ENCODE measurements around the gene ACTA1. TPM values are rescaled to one million over a fixed set of nuclear protein-coding genes. Genes with fewer than 3 reads are reported as not detected.

Gene ACTA1
- total and polyA plus RNA-seq, 2 of the 8 experiments (the other 6 are each of a cell fraction or from before 2014, with no cell fraction given), result 23.5 to 58.2 TPM

DNA sequence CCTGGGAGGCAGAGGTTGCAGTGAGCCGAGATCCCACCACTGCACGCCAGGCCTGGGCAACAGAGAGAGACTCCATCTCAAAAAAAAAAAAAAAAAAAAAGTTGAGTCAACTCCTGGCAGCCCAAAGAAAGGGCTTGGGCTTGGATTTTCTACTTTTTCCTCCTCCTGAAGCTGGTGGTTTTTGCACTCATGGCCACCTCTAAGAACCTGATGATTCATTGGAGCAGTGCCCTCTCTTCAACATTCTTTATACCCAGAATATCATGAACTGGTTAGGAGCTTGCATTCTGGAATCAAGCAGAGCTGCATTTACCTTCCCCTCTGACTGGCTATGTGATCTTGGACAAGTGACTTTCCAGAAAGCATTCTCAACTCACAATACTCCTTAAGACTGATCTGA, 3.5 kb upstream of the ACTA1 start:
- peaks cover 0 to 10% (median 4%) of the 10 kb centered on the region in 4 experiments; a peak in 5 of 7 replicates for H3K4me1 ChIP-seq (replicated peaks in 1 of 4; ENCODE audit: control insufficient read depth in 3 of 4, insufficient read depth in 4 of 4, low read length in 3 of 4)
- no peak overlapping the region for H3K4me3 ChIP-seq (ENCODE audit: extremely low read depth in 1 of 4, insufficient read depth in 2 of 4, low read depth in 3 of 4, low read length in 4 of 4)
- H3K14ac ChIP-seq (ENCODE audit: insufficient read length), result no peak overlapping the region
- no peak overlapping the region for H3K56ac ChIP-seq (replicated peaks; ENCODE audit: insufficient read length, low read depth, low read length)
- H3K18ac ChIP-seq (ENCODE audit: extremely low read depth, low read length), result no peak overlapping the region
- H3K23me2 ChIP-seq (ENCODE audit: low read depth, low read length), result peaks cover 7% of the 10 kb centered on the region
- no peaks in the 10 kb centered on the region for H3K9me3 ChIP-seq (ENCODE audit: insufficient read depth in 2 of 2, low read depth in 1 of 2, low read length in 1 of 2)
- peaks cover 0 to 5% of the 10 kb centered on the region in 2 experiments for H4K20me1 ChIP-seq (replicated peaks in 1 of 2; ENCODE audit: control insufficient read depth in 1 of 2, insufficient read depth in 2 of 2, low read length in 2 of 2)
- H3K79me2 ChIP-seq (ENCODE audit: control insufficient read depth in 1 of 2, insufficient read depth in 2 of 2, low read length in 2 of 2), result no peaks in the 10 kb centered on the region
- H4K8ac ChIP-seq (ENCODE audit: extremely low read depth, insufficient read depth, low read length), result no peak overlapping the region
- no peak overlapping the region for H2BK120ac ChIP-seq (replicated peaks; ENCODE audit: low read depth, low read length)
- no peak overlapping the region for H2BK12ac ChIP-seq (ENCODE audit: low read depth, low read length)
- no peak for FAIRE-seq
- POLR2A ChIA-PET (ENCODE audit: partially characterized antibody), result interaction anchor here (0.5 to 4.7 kb wide), 5 partner anchors 13 to 166 kb away, joined by 3 to 25 read pairs (median 3); partner anchors contain the start of gene RAB4A
- no peak overlapping the region for H4K5ac ChIP-seq (ENCODE audit: insufficient read length, low read depth, low read length)
- WGBS, 2 experiments (ENCODE audit: extremely low coverage in 1 of 2, insufficient coverage in 1 of 2, insufficient read length in 1 of 2, insufficient replicate concordance in 2 of 2, low coverage in 1 of 2, low lambda C conversion rate in 2 of 2, missing lambda C conversion rate in 1 of 2), result 94% methylated on average over 2 of the region's 2 CpGs; no CpG with 5 or more reads in 1 of the 2 experiments
- H3K27ac ChIP-seq (ENCODE audit: low read depth, low read length), result no peak overlapping the region
- peaks cover 4 to 12% (median 7%) of the 10 kb centered on the region in 4 experiments; a peak in 7 of 8 replicates for H3K36me3 ChIP-seq (ENCODE audit: control insufficient read depth in 2 of 4, insufficient read depth in 4 of 4, low read length in 3 of 4)
- CTCF ChIA-PET (ENCODE audit: partially characterized antibody), result interaction anchor here (0.6 to 3.7 kb wide), 7 partner anchors 7 to 847 kb away, joined by 3 to 8 read pairs (median 3); no protein-coding TSS in a partner anchor
- H3K79me1 ChIP-seq (ENCODE audit: low read depth, low read length), result no peaks in the 10 kb centered on the region; the same call in 1 of the 2 replicates
- H3K4me2 ChIP-seq (ENCODE audit: insufficient read depth in 1 of 2, low read depth in 2 of 2, low read length in 2 of 2), result no peak overlapping the region
- no peak overlapping the region for H2AFZ ChIP-seq (ENCODE audit: low read length)
- peaks cover 20 to 37% (median 33%) of the 10 kb centered on the region in 4 experiments for H3K27me3 ChIP-seq (replicated peaks in 1 of 4; ENCODE audit: control insufficient read depth in 3 of 4, extremely low read depth in 1 of 4, insufficient read depth in 3 of 4, low read length in 3 of 4)
- no peak overlapping the region for H2AK5ac ChIP-seq (ENCODE audit: low read depth, low read length)
- DNase-seq (ENCODE audit: low read depth in 1 of 2, low spot score in 2 of 2), result no peak
- H2BK15ac ChIP-seq (ENCODE audit: low read length), result no peak overlapping the region
- H3K23ac ChIP-seq (ENCODE audit: insufficient read length), result no peak overlapping the region
- H2BK20ac ChIP-seq (ENCODE audit: low read length), result no peak overlapping the region
- H2BK5ac ChIP-seq (ENCODE audit: low read depth, low read length), result no peak overlapping the region
- H4K91ac ChIP-seq (replicated peaks; ENCODE audit: insufficient read length, low read length), result no peak overlapping the region
- H3K4ac ChIP-seq (replicated peaks; ENCODE audit: insufficient read length, low read depth, low read length), result no peak overlapping the region
- H3K9ac ChIP-seq (replicated peaks in 1 of 4; ENCODE audit: extremely low read depth in 1 of 4, low read depth in 3 of 4, low read length in 3 of 4), result no peak overlapping the region
- TF ChIP-seq E2F6 (IDR thresholded peaks at IDR 0.05) (no peak), YY1 (IDR thresholded peaks at IDR 0.05; ENCODE audit: low read depth, low read length) (no peak), RAD21 (IDR thresholded peaks at IDR 0.05 in 1 of 2, conservative IDR thresholded peaks at IDR 0.05 in 1 of 2; ENCODE audit: low read depth in 2 of 2, low read length in 2 of 2) (no peak), BCL11A (IDR thresholded peaks at IDR 0.05; ENCODE audit: low read depth in 2 of 2, low read length in 2 of 2) (no peak), RFX5 (IDR thresholded peaks at IDR 0.05; ENCODE audit: borderline replicate concordance, low read depth, low read length) (no peak), CTBP2 (IDR thresholded peaks at IDR 0.05; ENCODE audit: borderline replicate concordance, insufficient read depth, insufficient read length, low read length) (no peak), TAF7 (optimal IDR thresholded peaks at IDR 0.05; ENCODE audit: borderline replicate concordance, low read depth, low read length) (no peak), HDAC6 (IDR thresholded peaks at IDR 0.05; ENCODE audit: low read depth, low read length) (no peak), EP300 (IDR thresholded peaks at IDR 0.05; ENCODE audit: borderline replicate concordance in 1 of 2, low read depth in 2 of 2, low read length in 2 of 2) (no peak), RNF2 (IDR thresholded peaks at IDR 0.05; ENCODE audit: borderline replicate concordance, low read depth, low read length, missing control alignments, poor library complexity, severe bottlenecking) (no peak), GABPA (IDR thresholded peaks at IDR 0.05; ENCODE audit: borderline replicate concordance, insufficient read depth, low read length) (no peak)

All from H1 (cell line).